Thyroid gland (tissue), 4 donors: Measurements from ENCODE around the gene LMNB1.

Experiments used
- POLR2A ChIP-seq, 2 donors: fragments of 450-650 bp; IDR thresholded peaks; one replicate each; pipeline ENCODE4 v1.6.1; 2017; ENCODE audit warnings: antibody characterized with exemption in 2 of 2, mild to moderate bottlenecking in 2 of 2, moderate library complexity in 1 of 2
- TF ChIP-seq, protein P1 (sequence below), 6 experiments: fragments of 200-600 bp in 3 of 6; fragments of 450-650 bp in 3 of 6; sonication (generic) in 3 of 6; IDR thresholded peaks; one replicate each; pipeline ENCODE4 v1.5.1; 2016 to 2019; ENCODE audit warnings: antibody characterized with exemption in 6 of 6, mild to moderate bottlenecking in 2 of 6, inconsistent platforms in 1 of 6, moderate library complexity in 1 of 6

- TF ChIP-seq, protein P1, sequence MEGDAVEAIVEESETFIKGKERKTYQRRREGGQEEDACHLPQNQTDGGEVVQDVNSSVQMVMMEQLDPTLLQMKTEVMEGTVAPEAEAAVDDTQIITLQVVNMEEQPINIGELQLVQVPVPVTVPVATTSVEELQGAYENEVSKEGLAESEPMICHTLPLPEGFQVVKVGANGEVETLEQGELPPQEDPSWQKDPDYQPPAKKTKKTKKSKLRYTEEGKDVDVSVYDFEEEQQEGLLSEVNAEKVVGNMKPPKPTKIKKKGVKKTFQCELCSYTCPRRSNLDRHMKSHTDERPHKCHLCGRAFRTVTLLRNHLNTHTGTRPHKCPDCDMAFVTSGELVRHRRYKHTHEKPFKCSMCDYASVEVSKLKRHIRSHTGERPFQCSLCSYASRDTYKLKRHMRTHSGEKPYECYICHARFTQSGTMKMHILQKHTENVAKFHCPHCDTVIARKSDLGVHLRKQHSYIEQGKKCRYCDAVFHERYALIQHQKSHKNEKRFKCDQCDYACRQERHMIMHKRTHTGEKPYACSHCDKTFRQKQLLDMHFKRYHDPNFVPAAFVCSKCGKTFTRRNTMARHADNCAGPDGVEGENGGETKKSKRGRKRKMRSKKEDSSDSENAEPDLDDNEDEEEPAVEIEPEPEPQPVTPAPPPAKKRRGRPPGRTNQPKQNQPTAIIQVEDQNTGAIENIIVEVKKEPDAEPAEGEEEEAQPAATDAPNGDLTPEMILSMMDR (IDR thresholded peaks at IDR 0.05) = no peak
- no peak for TF ChIP-seq POLR2A (IDR thresholded peaks at IDR 0.05)
Measured at GRCh38 chr5:126819253-126819652, 42.3 kb downstream of the LMNB1 start.
